ENCODE measurements around the gene GJC1. TPM values are rescaled to one million over a fixed set of nuclear protein-coding genes. Genes with fewer than 3 reads are reported as not detected.
"Not testable (repeated sequence)": the region's sequence is repeated elsewhere in the genome, so short reads cannot be mapped to it uniquely, and the experiment has no call there.

The GJC1 gene
- total RNA-seq, 1 experiment from 2014 or later: 21.1 TPM

- DNase-seq (ENCODE audit: low read depth, low spot score): no peak
- in situ Hi-C loops (cut with HindIII; ENCODE audit: low pct_unique_long_range_greater_than_20kb, low sequenced_read_pairs): no loop called here
Observed at GRCh38 chr17:44848961-44849489, 18.9 kb upstream of the GJC1 start.

GRCh38 chr17:44848257-44848795 is 18.2 kb upstream of the GJC1 start:
- no peak for DNase-seq (ENCODE audit: low read depth, low spot score)
- in situ Hi-C loops (cut with HindIII; ENCODE audit: low pct_unique_long_range_greater_than_20kb, low sequenced_read_pairs): no loop called here

GRCh38 chr17:44847586-44847985 is 17.5 kb upstream of the GJC1 start, which contains the start of gene HIGD1B:
Gene HIGD1B, plus strand, starts transcription at chr17:44847883. Its CDS starts 270 bp downstream, at chr17:44848153.
- no peak for DNase-seq (ENCODE audit: low read depth, low spot score)
- in situ Hi-C loops (cut with HindIII; ENCODE audit: low pct_unique_long_range_greater_than_20kb, low sequenced_read_pairs): no loop called here

- in situ Hi-C loops (cut with HindIII; ENCODE audit: low pct_unique_long_range_greater_than_20kb, low sequenced_read_pairs): no loop called here
- DNase-seq (ENCODE audit: low read depth, low spot score): no peak
Observed at GRCh38 chr17:44846206-44846605, 16.1 kb upstream of the GJC1 start.

DNA sequence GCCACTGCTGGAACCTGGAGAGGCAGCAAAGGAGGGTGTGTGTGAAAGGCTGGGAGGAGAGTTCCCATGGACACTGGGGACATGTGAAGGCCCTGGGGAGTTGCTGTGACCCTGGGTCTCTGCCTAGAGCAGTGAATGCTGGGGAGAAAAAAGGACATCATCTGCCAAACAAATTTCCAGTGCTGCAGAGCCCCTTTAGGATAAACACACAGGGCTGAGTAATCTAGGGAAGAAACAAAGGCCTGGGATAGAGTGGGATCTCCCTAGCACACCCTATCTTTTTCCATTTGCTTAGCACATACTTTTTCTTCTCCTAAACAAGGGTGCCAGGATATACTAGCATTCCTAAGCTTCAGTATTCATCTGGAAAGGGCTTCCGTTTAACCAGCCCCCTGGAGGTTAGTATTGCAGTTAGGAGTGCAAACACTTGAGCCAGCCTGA is 14.3 kb upstream of the GJC1 start:
- in situ Hi-C loops (cut with HindIII; ENCODE audit: low pct_unique_long_range_greater_than_20kb, low sequenced_read_pairs): no loop called here
- DNase-seq (ENCODE audit: low read depth, low spot score): no peak

GRCh38 chr17:44842748-44843147 is 12.7 kb upstream of the GJC1 start:
- in situ Hi-C loops (cut with HindIII; ENCODE audit: low pct_unique_long_range_greater_than_20kb, low sequenced_read_pairs): no loop called here
- DNase-seq (ENCODE audit: low read depth, low spot score): peak; percentile 29

- in situ Hi-C loops (cut with HindIII; ENCODE audit: low pct_unique_long_range_greater_than_20kb, low sequenced_read_pairs): no loop called here
- no peak for DNase-seq (ENCODE audit: low read depth, low spot score)
Observed at GRCh38 chr17:44840936-44841335, 10.8 kb upstream of the GJC1 start.

DNA sequence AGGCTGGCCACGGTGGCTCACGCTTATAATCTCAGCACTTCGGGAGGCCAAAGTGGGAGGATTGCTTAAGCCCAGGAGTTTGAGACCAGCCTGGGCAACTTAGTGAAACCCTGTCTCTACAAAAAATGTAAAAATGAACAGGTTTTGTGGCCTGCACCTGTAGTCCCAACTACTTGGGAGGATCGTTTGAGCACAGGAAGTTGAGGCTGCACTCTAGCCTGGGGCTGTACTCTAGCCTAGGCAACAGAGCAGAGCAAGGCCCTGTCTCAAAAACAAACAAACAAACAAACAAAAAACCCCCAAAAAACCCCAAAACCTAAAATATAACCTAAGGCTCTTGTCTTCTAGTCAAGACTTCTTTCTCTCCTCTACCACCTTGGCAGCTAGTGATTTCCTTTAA is 10.2 kb upstream of the GJC1 start:
- DNase-seq (ENCODE audit: low read depth, low spot score): no peak
- in situ Hi-C loops (cut with HindIII; ENCODE audit: low pct_unique_long_range_greater_than_20kb, low sequenced_read_pairs): no loop called here

DNA sequence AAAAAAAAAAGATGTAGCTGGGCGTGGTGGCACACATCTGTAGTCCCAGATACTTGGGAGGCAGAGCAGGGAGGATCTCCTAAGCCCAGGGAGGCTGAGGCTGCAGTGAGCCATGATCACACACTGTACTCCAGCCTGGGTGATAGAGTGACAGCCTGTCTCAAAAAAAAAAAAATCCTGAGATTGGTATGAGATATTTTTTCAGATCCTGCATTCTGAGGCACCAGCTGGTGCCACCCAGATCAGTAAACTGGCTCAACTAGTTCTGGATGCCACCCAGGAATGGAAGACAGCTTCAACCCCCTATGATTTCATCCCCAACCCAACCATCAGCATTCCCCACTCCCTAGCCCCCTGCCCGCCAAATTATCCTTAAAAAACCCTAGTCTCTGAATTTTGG is 7.1 kb upstream of the GJC1 start:
- DNase-seq (ENCODE audit: low read depth, low spot score): no peak
- in situ Hi-C loops (cut with HindIII; ENCODE audit: low pct_unique_long_range_greater_than_20kb, low sequenced_read_pairs): no loop called here

DNA sequence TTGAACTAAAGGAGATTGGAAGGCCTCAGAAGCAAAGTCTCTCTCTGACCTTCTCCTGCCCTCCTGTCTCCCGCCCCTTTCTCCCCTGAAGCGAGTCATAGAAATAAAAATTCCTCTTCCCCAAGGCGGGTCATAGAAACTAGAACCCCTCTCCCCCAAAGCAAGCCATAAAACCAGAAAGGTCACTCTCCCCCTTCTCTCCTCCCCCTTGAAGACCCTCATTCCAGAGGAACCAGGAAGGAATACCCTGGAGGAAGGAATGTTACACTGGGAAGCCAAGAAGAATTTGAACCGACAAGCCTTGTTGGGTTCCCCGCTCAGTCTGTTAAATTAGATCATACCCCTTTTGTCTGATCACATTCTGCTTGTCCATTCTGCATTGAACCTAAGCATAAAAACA is 2.7 kb upstream of the GJC1 start:
- no peak for DNase-seq (ENCODE audit: low read depth, low spot score)
- in situ Hi-C loops (cut with HindIII; ENCODE audit: low pct_unique_long_range_greater_than_20kb, low sequenced_read_pairs): no loop called here

- no peak for DNase-seq (ENCODE audit: low read depth, low spot score)
- in situ Hi-C loops (cut with HindIII; ENCODE audit: low pct_unique_long_range_greater_than_20kb, low sequenced_read_pairs): no loop called here
Observed at GRCh38 chr17:44831371-44831770, 1.3 kb upstream of the GJC1 start.

DNA sequence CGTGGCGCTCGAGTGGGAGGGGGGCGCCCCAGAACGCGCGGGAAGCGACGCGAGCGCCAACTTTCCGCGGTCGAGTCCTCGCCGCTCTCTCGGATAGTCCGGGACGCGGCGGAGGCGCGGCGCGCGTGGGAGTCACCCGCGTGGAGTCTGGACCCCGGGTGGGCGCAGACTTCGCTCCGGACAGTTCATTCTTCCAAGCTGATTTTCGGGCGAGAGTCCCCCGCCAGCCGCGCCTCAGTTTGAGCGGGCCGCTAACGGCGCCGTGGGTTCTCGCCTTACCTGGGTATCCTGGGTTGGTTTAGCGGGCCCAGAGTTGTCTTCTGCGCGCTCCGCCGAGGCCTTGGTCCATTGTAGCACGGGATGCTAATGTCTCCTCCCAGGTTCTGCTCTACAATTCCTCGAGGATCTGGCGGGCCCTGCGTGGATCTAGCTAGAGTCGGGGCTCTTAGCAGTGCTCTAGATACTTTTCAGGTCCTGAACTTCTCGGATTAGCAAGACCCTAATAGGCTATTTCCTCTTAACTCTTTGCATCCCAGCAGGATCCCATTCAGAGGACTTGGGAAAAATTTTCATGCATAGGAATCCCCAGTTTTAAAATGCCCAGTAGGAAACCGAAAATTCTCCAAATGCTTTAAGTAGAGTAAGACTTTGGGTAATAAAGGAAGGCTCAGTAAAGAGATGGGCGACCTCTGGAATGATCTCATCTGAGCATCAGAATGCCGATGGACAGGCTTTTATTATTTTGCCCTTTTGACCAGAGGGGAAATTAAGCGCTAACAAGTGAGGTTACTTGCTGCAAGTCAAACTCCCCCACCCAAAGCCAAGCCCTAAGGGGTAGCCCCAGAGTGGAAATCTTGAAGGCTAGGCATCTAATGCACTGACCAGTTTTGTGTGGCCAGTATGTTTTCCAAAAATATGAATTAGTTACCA is 537 bp upstream of the GJC1 start:
- DNase-seq (ENCODE audit: low read depth, low spot score): peak; percentile 43

DNA sequence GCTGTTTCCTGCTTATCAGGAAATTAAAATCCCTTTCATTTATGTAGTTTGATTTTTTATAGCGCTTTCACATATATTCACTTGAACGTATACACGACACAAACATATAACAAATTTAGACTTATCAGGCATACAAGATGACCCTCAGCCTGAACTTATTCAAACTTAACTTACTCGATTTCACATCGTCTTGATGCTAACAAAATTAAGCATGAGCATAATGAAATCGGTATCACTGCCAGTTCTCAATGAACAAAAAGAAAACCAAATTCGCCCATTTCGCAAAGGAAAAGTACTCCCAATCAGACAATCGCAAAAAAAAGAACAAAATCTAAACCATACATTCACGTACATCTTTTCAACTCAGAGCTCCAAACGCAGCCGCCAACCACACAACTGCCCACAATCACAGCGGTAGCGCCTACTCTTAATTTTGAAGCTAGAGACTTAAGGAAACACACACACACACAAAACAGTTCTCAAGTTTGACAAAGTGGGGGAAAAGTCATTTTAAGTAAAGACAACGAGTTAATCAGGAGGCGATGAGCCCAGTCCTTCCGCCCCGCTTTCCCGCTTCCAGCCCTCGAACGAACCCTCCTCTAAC is 1.1 kb downstream of the GJC1 start:
- in situ Hi-C loops (cut with HindIII; ENCODE audit: low pct_unique_long_range_greater_than_20kb, low sequenced_read_pairs): no loop called here
- DNase-seq (ENCODE audit: low read depth, low spot score): peak; percentile 14

More for the DNA sequence above, 537 bp upstream of the GJC1 start:
- in situ Hi-C loops (cut with HindIII; ENCODE audit: low pct_unique_long_range_greater_than_20kb, low sequenced_read_pairs): no loop called here

DNA sequence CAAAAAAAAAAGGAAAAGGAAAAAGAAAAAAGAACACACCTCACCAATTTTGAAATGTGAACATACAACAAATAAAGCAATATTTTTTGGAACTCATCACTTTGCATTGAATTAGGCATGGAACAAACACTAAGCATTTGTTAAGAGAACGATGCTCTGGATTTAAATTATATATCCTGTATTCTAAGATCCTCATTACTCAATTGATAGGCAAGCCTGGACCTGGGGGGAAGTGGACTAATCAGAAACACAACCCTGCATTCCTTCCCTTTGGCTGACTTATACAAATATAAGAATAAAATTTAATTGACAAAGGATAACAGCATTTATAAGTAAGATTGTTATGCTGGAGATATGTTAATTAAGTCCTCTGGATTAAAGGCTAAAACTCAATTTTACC is 2.2 kb downstream of the GJC1 start:
- in situ Hi-C loops (cut with HindIII; ENCODE audit: low pct_unique_long_range_greater_than_20kb, low sequenced_read_pairs): no loop called here
- DNase-seq (ENCODE audit: low read depth, low spot score): no peak

GRCh38 chr17:44826123-44826790 is 3.8 kb downstream of the GJC1 start:
- in situ Hi-C loops (cut with HindIII; ENCODE audit: low pct_unique_long_range_greater_than_20kb, low sequenced_read_pairs): no loop called here
- DNase-seq (ENCODE audit: low read depth, low spot score): no peak

DNA sequence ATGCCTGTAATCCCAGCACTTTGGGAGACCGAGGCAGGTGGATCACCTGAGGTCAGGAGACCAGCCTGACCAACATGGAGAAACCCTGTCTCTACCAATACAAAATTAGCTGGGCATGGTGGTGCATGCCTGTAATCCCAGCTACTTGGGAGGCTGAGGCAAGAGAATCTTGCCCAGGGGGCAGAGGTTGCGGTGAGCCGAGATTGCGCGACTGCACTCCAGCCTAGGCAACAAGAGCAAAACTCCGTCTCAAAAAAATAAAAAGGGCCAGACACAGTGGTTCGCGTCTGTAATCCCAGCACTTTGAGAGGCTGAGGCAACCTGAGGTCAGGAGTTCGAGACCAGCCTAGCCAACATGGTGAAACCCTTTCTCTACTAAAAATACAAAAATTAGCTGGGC is 4.9 kb downstream of the GJC1 start:
- in situ Hi-C loops (cut with HindIII; ENCODE audit: low pct_unique_long_range_greater_than_20kb, low sequenced_read_pairs): not testable (repeated sequence)

DNA sequence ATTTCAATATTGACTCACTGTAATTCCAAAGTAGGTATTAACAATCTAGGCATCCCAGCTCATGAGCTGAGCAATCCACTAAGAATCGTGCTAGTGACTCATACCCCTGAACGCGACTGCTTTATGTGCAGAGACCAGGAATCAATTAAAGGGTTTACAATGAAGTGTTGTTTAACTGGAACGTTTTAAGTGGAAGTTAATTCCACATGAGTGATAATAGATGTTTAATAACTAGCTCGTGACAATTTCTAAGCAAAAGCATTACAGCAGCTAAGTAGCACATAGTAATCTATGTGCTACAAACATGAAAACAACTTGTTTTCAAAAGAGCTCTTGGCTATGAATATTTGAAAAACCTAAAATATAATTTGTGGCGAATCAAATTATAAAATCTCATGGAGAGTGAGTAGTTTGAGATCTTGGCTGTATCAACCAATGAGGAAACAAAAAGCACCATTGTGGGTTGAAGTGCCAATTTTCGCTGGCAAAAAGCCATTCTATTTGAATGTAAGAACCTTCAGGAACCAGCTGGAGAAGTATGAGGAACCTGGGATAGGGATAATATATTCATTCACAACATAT is 9.4 kb downstream of the GJC1 start:
- DNase-seq (ENCODE audit: low read depth, low spot score): peak; percentile 97
- in situ Hi-C loops (cut with HindIII; ENCODE audit: low pct_unique_long_range_greater_than_20kb, low sequenced_read_pairs): no loop called here

More for the DNA sequence above, 4.9 kb downstream of the GJC1 start:
- not testable (repeated sequence) for DNase-seq (ENCODE audit: low read depth, low spot score)
